RWPE2 (cell line): Measurements from ENCODE around the gene MAU2.
"Not testable (repeated sequence)": the region's sequence is repeated elsewhere in the genome, so short reads cannot be mapped to it uniquely, and the experiment has no call there.

Source experiments
- ATAC-seq: fragments of 200-7000 bp; cut with Tn5 transposase; 3 replicates; pipeline ENCODE4 v1.9.1; 2021; ENCODE audit warnings: low read depth
- DNase-seq: peaks from one replicate; pipeline ENCODE4 v3.0.0-alpha.2; 2020; ENCODE audit warnings: low spot score
- H3K27ac ChIP-seq: fragments of 450-650 bp; 2 replicates; pipeline ENCODE4 v1.5.1; 2017; ENCODE audit warnings: mild to moderate bottlenecking; ENCODE audit not compliant: poor library complexity, severe bottlenecking
- H3K27me3 ChIP-seq: fragments of 250-450 bp; sonication (Bioruptor Pico); 2 replicates; pipeline ENCODE4 v1.5.1; 2021; ENCODE audit warnings: mild to moderate bottlenecking, moderate library complexity; ENCODE audit not compliant: insufficient read depth, poor library complexity, severe bottlenecking
- H3K36me3 ChIP-seq: fragments of 250-450 bp; sonication (Bioruptor Pico); 2 replicates; pipeline ENCODE4 v1.5.1; 2020; ENCODE audit warnings: low read depth, mild to moderate bottlenecking, moderate library complexity
- H3K4me1 ChIP-seq: fragments of 250-450 bp; sonication (Bioruptor Pico); 2 replicates; pipeline ENCODE4 v1.5.1; 2021; ENCODE audit warnings: mild to moderate bottlenecking, moderate library complexity; ENCODE audit not compliant: insufficient read depth, poor library complexity, severe bottlenecking
- H3K4me3 ChIP-seq: fragments of 250-450 bp; sonication (Bioruptor Pico); 2 replicates; pipeline ENCODE4 v1.5.1; 2021; ENCODE audit warnings: mild to moderate bottlenecking, moderate library complexity; ENCODE audit not compliant: severe bottlenecking
- H3K9me3 ChIP-seq: fragments of 250-450 bp; sonication (Bioruptor Pico); 2 replicates; pipeline ENCODE4 v1.5.1; 2021; ENCODE audit warnings: mild to moderate bottlenecking, moderate library complexity; ENCODE audit not compliant: severe bottlenecking
- CTCF ChIP-seq: fragments of 450-650 bp; IDR thresholded peaks from one replicate; pipeline ENCODE4 v1.5.1; 2017; ENCODE audit warnings: mild to moderate bottlenecking, moderate library complexity; ENCODE audit not compliant: poor library complexity, severe bottlenecking

Gene MAU2

GRCh38 chr19:19379527-19379926 is 58.9 kb downstream of the MAU2 start:
- no peak for TF ChIP-seq CTCF
- no peaks in the 10 kb centered on the region for H3K36me3 ChIP-seq
- no peaks in the 10 kb centered on the region for H3K27me3 ChIP-seq
- no peaks in the 10 kb centered on the region for H3K9me3 ChIP-seq
- no peak for DNase-seq
- H3K27ac ChIP-seq: no peak overlapping the region
- no peak overlapping the region for H3K4me3 ChIP-seq
- H3K4me1 ChIP-seq: peaks cover 18% of the 10 kb centered on the region
- no peak for ATAC-seq

GRCh38 chr19:19380316-19380715 is 59.7 kb downstream of the MAU2 start:
- not testable (repeated sequence) for H3K27ac ChIP-seq

GRCh38 chr19:19381007-19381926 is 60.6 kb downstream of the MAU2 start:
- DNase-seq: no peak
- no peak for TF ChIP-seq CTCF
- no peaks in the 10 kb centered on the region for H3K9me3 ChIP-seq

More at GRCh38 chr19:19380316-19380715, 59.7 kb downstream of the MAU2 start:
- not testable (repeated sequence) for ATAC-seq, H3K4me3 ChIP-seq, DNase-seq, H3K9me3 ChIP-seq, H3K36me3 ChIP-seq, H3K27me3 ChIP-seq
- peaks cover 20% of the 10 kb centered on the region for H3K4me1 ChIP-seq

GRCh38 chr19:19382118-19382517 is 61.5 kb downstream of the MAU2 start:
- Histone ChIP-seq H3K27me3 (no peaks in the 10 kb centered on the region), H3K27ac (no peak overlapping the region), H3K4me3 (no peak overlapping the region), H3K9me3 (no peaks in the 10 kb centered on the region), H3K36me3 (no peaks in the 10 kb centered on the region), H3K4me1 (peaks cover 21% of the 10 kb centered on the region)
- no peak for TF ChIP-seq CTCF
- ATAC-seq (no peak), DNase-seq (no peak)

More at GRCh38 chr19:19381007-19381926, 60.6 kb downstream of the MAU2 start:
- H3K4me1 ChIP-seq: peaks cover 20% of the 10 kb centered on the region
- no peak overlapping the region for H3K4me3 ChIP-seq
- ATAC-seq: no peak
- H3K27me3 ChIP-seq: no peaks in the 10 kb centered on the region
- H3K36me3 ChIP-seq: no peaks in the 10 kb centered on the region
- H3K27ac ChIP-seq: no peak overlapping the region

GRCh38 chr19:19384486-19384885 is 63.9 kb downstream of the MAU2 start:
- H3K36me3 ChIP-seq: 0 out of 2 replicates have a peak, but pooled peaks cover 4% of the 10 kb centered on the region
- H3K9me3 ChIP-seq: no peaks in the 10 kb centered on the region
- peak overlapping the region; percentile 29 for H3K4me3 ChIP-seq
- peak overlapping the region; percentile 80 for H3K27ac ChIP-seq
- H3K4me1 ChIP-seq: peaks cover 25% of the 10 kb centered on the region
- no peak for ATAC-seq
- no peaks in the 10 kb centered on the region for H3K27me3 ChIP-seq
- DNase-seq: no peak
- TF ChIP-seq CTCF: no peak
